Measurements from ENCODE around the gene SMURF2. TPM values are rescaled to one million over a fixed set of nuclear protein-coding genes. Genes with fewer than 3 reads are reported as not detected.
A peak's percentile ranks its signal among the peaks of the same experiment; 100 is the strongest.

SMURF2 gene
- total and polyA plus RNA-seq, 2 donors from 2014 or later, result 7.2 to 27.9 TPM

- Histone ChIP-seq H3K4me3 (ENCODE audit: low read length in 3 of 3) (no peak overlapping the region), H3K9ac (ENCODE audit: low read length in 3 of 3) (no peak overlapping the region), H3K27ac (ENCODE audit: low read depth in 2 of 2, low read length in 2 of 2) (no peak overlapping the region), H3K4me1 (ENCODE audit: control insufficient read depth in 2 of 3, insufficient read depth in 2 of 3, low read depth in 1 of 3, low read length in 3 of 3) (peaks cover 0 to 13% (median 4%) of the 10 kb centered on the region in 3 donors), H3K9me3 (ENCODE audit: control insufficient read depth in 2 of 3, insufficient read depth in 1 of 3, low read length in 3 of 3) (no peaks in the 10 kb centered on the region), H3K36me3 (ENCODE audit: control insufficient read depth in 2 of 3, insufficient read depth in 3 of 3, low read length in 3 of 3) (peaks cover 0 to 5% (median 0%) of the 10 kb centered on the region in 3 donors), H3K27me3 (ENCODE audit: control insufficient read depth, insufficient read depth, low read length) (no peaks in the 10 kb centered on the region)
- TF ChIP-seq CTCF (IDR thresholded peaks at IDR 0.05; ENCODE audit: borderline replicate concordance, extremely low read depth, insufficient read depth), result no peak
- DNase-seq (no peak), FAIRE-seq (no peak)
- intact Hi-C loops (cut with DNase I), result no loop called here
Observed at GRCh38 chr17:64634218-64634617, 27.9 kb downstream of the SMURF2 start.

- Histone ChIP-seq H3K27me3 (ENCODE audit: control insufficient read depth, insufficient read depth, low read length) (no peaks in the 10 kb centered on the region), H3K4me3 (ENCODE audit: low read length in 3 of 3) (no peak overlapping the region), H3K9me3 (ENCODE audit: control insufficient read depth in 2 of 3, insufficient read depth in 1 of 3, low read length in 3 of 3) (no peaks in the 10 kb centered on the region), H3K9ac (ENCODE audit: low read length in 3 of 3) (no peak overlapping the region), H3K27ac (ENCODE audit: low read depth in 2 of 2, low read length in 2 of 2) (no peak overlapping the region), H3K36me3 (ENCODE audit: control insufficient read depth in 2 of 3, insufficient read depth in 3 of 3, low read length in 3 of 3) (no peaks in the 10 kb centered on the region), H3K4me1 (ENCODE audit: control insufficient read depth in 2 of 3, insufficient read depth in 2 of 3, low read depth in 1 of 3, low read length in 3 of 3) (peaks cover 0 to 15% (median 4%) of the 10 kb centered on the region in 3 donors)
- no peak for FAIRE-seq
- TF ChIP-seq CTCF (IDR thresholded peaks at IDR 0.05; ENCODE audit: borderline replicate concordance, extremely low read depth, insufficient read depth), result no peak
- intact Hi-C loops (cut with DNase I), result no loop called here
- peak in 1 of 5 donors; percentile 20 for DNase-seq
Observed at GRCh38 chr17:64632606-64633005, 29.5 kb downstream of the SMURF2 start.

GRCh38 chr17:64632194-64632593 is 29.9 kb downstream of the SMURF2 start:
- Histone ChIP-seq H3K9me3 (ENCODE audit: control insufficient read depth in 2 of 3, insufficient read depth in 1 of 3, low read length in 3 of 3) (no peaks in the 10 kb centered on the region), H3K27me3 (ENCODE audit: control insufficient read depth, insufficient read depth, low read length) (no peaks in the 10 kb centered on the region), H3K9ac (ENCODE audit: low read length in 3 of 3) (no peak overlapping the region), H3K4me3 (ENCODE audit: low read length in 3 of 3) (no peak overlapping the region), H3K36me3 (ENCODE audit: control insufficient read depth in 2 of 3, insufficient read depth in 3 of 3, low read length in 3 of 3) (no peaks in the 10 kb centered on the region), H3K27ac (ENCODE audit: low read depth in 2 of 2, low read length in 2 of 2) (no peak overlapping the region), H3K4me1 (ENCODE audit: control insufficient read depth in 2 of 3, insufficient read depth in 2 of 3, low read depth in 1 of 3, low read length in 3 of 3) (peaks cover 0 to 18% (median 5%) of the 10 kb centered on the region in 3 donors)
- FAIRE-seq (no peak), DNase-seq (peak in 1 of 5 donors; percentile 3)
- intact Hi-C loops (cut with DNase I), result no loop called here
- no peak for TF ChIP-seq CTCF (IDR thresholded peaks at IDR 0.05; ENCODE audit: borderline replicate concordance, extremely low read depth, insufficient read depth)
